ENCODE data around the gene HELZ.

HELZ gene

DNA sequence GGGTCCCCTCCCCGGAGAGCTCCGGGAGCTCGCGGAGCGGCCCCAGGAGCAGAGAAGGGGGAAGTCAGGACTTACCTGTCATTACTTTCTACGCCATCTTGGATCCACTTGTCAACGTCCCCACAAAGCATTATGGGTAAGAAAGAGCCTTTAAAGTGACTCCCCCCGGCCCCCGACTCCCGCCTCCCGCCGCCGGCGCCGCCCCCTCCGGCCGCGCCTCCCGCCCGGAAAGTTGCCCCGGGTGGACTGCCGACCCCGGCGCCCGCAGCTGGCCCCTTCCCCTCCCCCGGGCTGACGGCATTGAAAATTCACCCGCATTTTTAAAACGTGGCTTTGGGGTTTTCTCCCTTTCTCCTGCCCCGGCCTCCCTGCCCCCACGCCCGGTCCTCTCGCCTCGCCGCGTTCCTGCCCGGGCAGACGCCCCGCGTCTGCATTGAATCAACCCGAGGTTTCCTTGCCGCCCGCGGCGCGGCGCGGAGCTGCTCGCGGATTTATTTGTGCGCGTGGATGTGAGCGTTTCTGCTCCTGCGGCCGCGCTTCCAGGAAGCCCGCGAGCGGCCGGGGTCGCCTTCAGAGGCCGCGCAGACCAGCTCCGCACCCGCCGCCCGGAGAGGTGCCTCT, at the start of gene HELZ (continued):
- TF ChIP-seq ZNF623 (tag by site-specific recombination; IDR thresholded peaks at IDR 0.05) (no peak), ELK4 (IDR thresholded peaks at IDR 0.05; ENCODE audit: borderline replicate concordance, low read depth, low read length) (no peak), SP2 (tag by site-specific recombination; IDR thresholded peaks at IDR 0.05) (no peak), ZNF391 (tag by site-specific recombination; IDR thresholded peaks at IDR 0.05; ENCODE audit: borderline replicate concordance, low read depth) (no peak), ZBTB6 (tag by site-specific recombination; IDR thresholded peaks at IDR 0.05) (no peak), ZBTB8A (tag by site-specific recombination; IDR thresholded peaks at IDR 0.05) (peak; percentile 62; the same call in 1 of the 2 replicates), ZFP37 (tag by site-specific recombination; IDR thresholded peaks at IDR 0.05) (no peak), ZNF280C (tag by site-specific recombination; IDR thresholded peaks at IDR 0.05) (no peak), GLI4 (tag by site-specific recombination; IDR thresholded peaks at IDR 0.05) (no peak), ZNF561 (tag by site-specific recombination; IDR thresholded peaks at IDR 0.05; ENCODE audit: borderline replicate concordance) (no peak), ZBTB20 (tag by site-specific recombination; IDR thresholded peaks at IDR 0.05) (0 out of 2 replicates have a peak, but pooled peaks have one; percentile 2), ZNF426 (tag by site-specific recombination; IDR thresholded peaks at IDR 0.05) (no peak), ZBTB10 (tag by site-specific recombination; IDR thresholded peaks at IDR 0.05) (peak; percentile 75; the same call in 1 of the 2 replicates), ZFP41 (tag by site-specific recombination; IDR thresholded peaks at IDR 0.05; ENCODE audit: borderline replicate concordance) (no peak), ZBTB44 (tag by site-specific recombination; IDR thresholded peaks at IDR 0.05) (no peak), ZNF37A (tag by site-specific recombination; IDR thresholded peaks at IDR 0.05) (no peak), MYNN (tag by site-specific recombination; IDR thresholded peaks at IDR 0.05; ENCODE audit: borderline replicate concordance) (no peak), ZNF76 (tag by site-specific recombination; IDR thresholded peaks at IDR 0.05; ENCODE audit: borderline replicate concordance, low read depth) (no peak; the same call in 1 of the 2 replicates), REPIN1 (tag by site-specific recombination; IDR thresholded peaks at IDR 0.05; ENCODE audit: low read depth) (no peak), ZNF510 (tag by site-specific recombination; IDR thresholded peaks at IDR 0.05; ENCODE audit: insufficient replicate concordance) (no peak), ZNF704 (tag by site-specific recombination; IDR thresholded peaks at IDR 0.05) (no peak), GLIS1 (tag by site-specific recombination; IDR thresholded peaks at IDR 0.05) (no peak), ZNF843 (tag by site-specific recombination; IDR thresholded peaks at IDR 0.05) (no peak), ZNF175 (tag by site-specific recombination; IDR thresholded peaks at IDR 0.05) (no peak), IKZF3 (tag by site-specific recombination; IDR thresholded peaks at IDR 0.05) (no peak), ZNF670 (tag by site-specific recombination; IDR thresholded peaks at IDR 0.05; ENCODE audit: low read depth) (no peak)
- TF ChIP-seq, protein P1, sequence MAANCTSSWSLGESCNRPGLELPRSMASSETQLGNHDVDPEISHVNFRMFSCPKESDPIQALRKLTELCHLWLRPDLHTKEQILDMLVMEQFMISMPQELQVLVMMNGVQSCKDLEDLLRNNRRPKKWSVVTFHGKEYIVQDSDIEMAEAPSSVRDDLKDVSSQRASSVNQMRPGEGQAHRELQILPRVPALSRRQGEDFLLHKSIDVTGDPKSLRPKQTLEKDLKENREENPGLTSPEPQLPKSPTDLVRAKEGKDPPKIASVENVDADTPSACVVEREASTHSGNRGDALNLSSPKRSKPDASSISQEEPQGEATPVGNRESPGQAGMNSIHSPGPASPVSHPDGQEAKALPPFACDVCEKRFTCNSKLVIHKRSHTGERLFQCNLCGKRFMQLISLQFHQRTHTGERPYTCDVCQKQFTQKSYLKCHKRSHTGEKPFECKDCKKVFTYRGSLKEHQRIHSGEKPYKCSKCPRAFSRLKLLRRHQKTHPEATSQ (tag by site-specific recombination; IDR thresholded peaks at IDR 0.05), result no peak
